ENCODE data around the gene BACH2. TPM values are rescaled to one million over a fixed set of nuclear protein-coding genes. Genes with fewer than 3 reads are reported as not detected.

The BACH2 gene
- polyA plus RNA-seq, 1 donor (not counting 4 experiments of a cell fraction or from before 2014, with no cell fraction given): 0.50 TPM

DNA sequence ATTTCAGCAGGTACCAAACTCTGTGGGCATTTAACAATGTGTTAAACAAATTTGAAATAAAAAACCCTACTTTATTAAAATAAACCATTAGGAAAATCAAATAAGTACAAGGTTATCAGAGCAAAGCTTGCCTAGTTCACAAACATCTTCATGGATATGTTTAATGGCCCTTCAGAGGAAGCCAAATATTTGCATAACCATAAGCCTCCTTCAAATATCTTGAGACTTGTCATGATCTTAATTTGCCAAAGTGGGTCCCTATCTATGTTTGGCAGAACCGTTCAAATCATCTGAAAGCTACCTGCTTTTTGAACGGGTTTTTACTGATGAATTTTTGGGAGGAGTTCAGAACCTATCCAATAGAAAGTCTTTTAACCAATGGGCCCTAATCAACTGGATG lies 176.3 kb downstream of the BACH2 start:
- Histone ChIP-seq H3K27me3 (ENCODE audit: control insufficient read depth, extremely low read depth, insufficient read depth, low read length) (no peaks in the 10 kb centered on the region), H3K9ac (ENCODE audit: control insufficient read depth, extremely low read depth, insufficient read depth, low read length) (no peak overlapping the region), H4K20me1 (ENCODE audit: control insufficient read depth, extremely low read depth, insufficient read depth, low read length) (no peaks in the 10 kb centered on the region), H3K9me1 (ENCODE audit: control insufficient read depth, extremely low read depth, insufficient read depth, low read length) (no peaks in the 10 kb centered on the region), H3K4me2 (ENCODE audit: control insufficient read depth, extremely low read depth, insufficient read depth, low read depth, low read length) (no peak overlapping the region), H3K79me2 (ENCODE audit: control insufficient read depth, insufficient read depth, low read length) (no peaks in the 10 kb centered on the region), H3K27ac (ENCODE audit: control insufficient read depth, insufficient read depth, low read length) (no peak overlapping the region), H3K4me1 (ENCODE audit: control insufficient read depth, extremely low read depth, insufficient read depth, low read length) (peaks cover 11% of the 10 kb centered on the region), H2AFZ (ENCODE audit: control insufficient read depth, low read length) (no peak overlapping the region), H3K4me3 (ENCODE audit: control insufficient read depth in 2 of 3, extremely low read depth in 1 of 3, insufficient read depth in 2 of 3, low read depth in 1 of 3, low read length in 3 of 3) (no peak overlapping the region), H3K9me3 (ENCODE audit: control insufficient read depth, low read depth, low read length) (no peaks in the 10 kb centered on the region), H3K36me3 (ENCODE audit: control insufficient read depth in 2 of 2, extremely low read depth in 1 of 2, insufficient read depth in 2 of 2, low read length in 2 of 2) (no peaks in the 10 kb centered on the region)
- no peak for DNase-seq (ENCODE audit: low read depth, low spot score)
- dilution Hi-C loops (cut with MboI; ENCODE audit: extremely low pct_ligation_motif_present, low sequenced_read_pairs): no loop called here
- no peak for TF ChIP-seq EZH2 (IDR thresholded peaks at IDR 0.05; ENCODE audit: low read length)
- TF ChIP-seq, protein P1, sequence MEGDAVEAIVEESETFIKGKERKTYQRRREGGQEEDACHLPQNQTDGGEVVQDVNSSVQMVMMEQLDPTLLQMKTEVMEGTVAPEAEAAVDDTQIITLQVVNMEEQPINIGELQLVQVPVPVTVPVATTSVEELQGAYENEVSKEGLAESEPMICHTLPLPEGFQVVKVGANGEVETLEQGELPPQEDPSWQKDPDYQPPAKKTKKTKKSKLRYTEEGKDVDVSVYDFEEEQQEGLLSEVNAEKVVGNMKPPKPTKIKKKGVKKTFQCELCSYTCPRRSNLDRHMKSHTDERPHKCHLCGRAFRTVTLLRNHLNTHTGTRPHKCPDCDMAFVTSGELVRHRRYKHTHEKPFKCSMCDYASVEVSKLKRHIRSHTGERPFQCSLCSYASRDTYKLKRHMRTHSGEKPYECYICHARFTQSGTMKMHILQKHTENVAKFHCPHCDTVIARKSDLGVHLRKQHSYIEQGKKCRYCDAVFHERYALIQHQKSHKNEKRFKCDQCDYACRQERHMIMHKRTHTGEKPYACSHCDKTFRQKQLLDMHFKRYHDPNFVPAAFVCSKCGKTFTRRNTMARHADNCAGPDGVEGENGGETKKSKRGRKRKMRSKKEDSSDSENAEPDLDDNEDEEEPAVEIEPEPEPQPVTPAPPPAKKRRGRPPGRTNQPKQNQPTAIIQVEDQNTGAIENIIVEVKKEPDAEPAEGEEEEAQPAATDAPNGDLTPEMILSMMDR (optimal IDR thresholded peaks at IDR 0.05 in 1 of 3, IDR thresholded peaks at IDR 0.05 in 1 of 3, conservative IDR thresholded peaks at IDR 0.05 in 1 of 3; ENCODE audit: extremely low read depth in 1 of 3, insufficient read depth in 2 of 3, low read length in 3 of 3): no peak
- FAIRE-seq: no peak

DNA sequence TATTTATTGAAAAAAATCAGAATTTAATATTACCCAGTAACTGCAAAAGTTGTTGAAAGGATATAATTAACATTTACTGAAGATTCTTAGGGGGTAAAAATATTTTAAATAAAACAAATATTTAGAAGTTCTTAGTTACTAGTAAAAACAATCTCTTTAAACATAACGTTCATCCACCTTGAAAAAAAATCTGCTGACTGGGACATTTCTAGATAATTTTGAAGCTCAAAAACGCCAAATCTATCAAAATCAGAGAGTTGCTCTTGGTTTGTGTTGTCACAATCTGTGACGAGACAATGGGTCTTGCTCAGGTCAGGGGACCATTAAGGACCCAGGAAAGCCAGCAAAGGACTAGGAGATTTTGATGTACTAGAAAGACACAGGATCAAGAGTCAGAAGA lies 177.0 kb downstream of the BACH2 start:
- H2AFZ ChIP-seq (ENCODE audit: control insufficient read depth, low read length): no peak overlapping the region
- H3K36me3 ChIP-seq (ENCODE audit: control insufficient read depth in 2 of 2, extremely low read depth in 1 of 2, insufficient read depth in 2 of 2, low read length in 2 of 2): no peaks in the 10 kb centered on the region
- H3K4me3 ChIP-seq (ENCODE audit: control insufficient read depth in 2 of 3, extremely low read depth in 1 of 3, insufficient read depth in 2 of 3, low read depth in 1 of 3, low read length in 3 of 3): no peak overlapping the region
- DNase-seq (ENCODE audit: low read depth, low spot score) (no peak), FAIRE-seq (no peak)
- no peaks in the 10 kb centered on the region for H3K79me2 ChIP-seq (ENCODE audit: control insufficient read depth, insufficient read depth, low read length)
- no peaks in the 10 kb centered on the region for H3K9me1 ChIP-seq (ENCODE audit: control insufficient read depth, extremely low read depth, insufficient read depth, low read length)
- no peak overlapping the region for H3K27ac ChIP-seq (ENCODE audit: control insufficient read depth, insufficient read depth, low read length)
- no peaks in the 10 kb centered on the region for H3K9me3 ChIP-seq (ENCODE audit: control insufficient read depth, low read depth, low read length)
- no peaks in the 10 kb centered on the region for H4K20me1 ChIP-seq (ENCODE audit: control insufficient read depth, extremely low read depth, insufficient read depth, low read length)
- H3K9ac ChIP-seq (ENCODE audit: control insufficient read depth, extremely low read depth, insufficient read depth, low read length): no peak overlapping the region
- H3K4me2 ChIP-seq (ENCODE audit: control insufficient read depth, extremely low read depth, insufficient read depth, low read depth, low read length): no peak overlapping the region
- TF ChIP-seq, protein P1 (optimal IDR thresholded peaks at IDR 0.05 in 1 of 3, IDR thresholded peaks at IDR 0.05 in 1 of 3, conservative IDR thresholded peaks at IDR 0.05 in 1 of 3; ENCODE audit: extremely low read depth in 1 of 3, insufficient read depth in 2 of 3, low read length in 3 of 3): no peak
- no peak for TF ChIP-seq EZH2 (IDR thresholded peaks at IDR 0.05; ENCODE audit: low read length)
- dilution Hi-C loops (cut with MboI; ENCODE audit: extremely low pct_ligation_motif_present, low sequenced_read_pairs): no loop called here
- H3K27me3 ChIP-seq (ENCODE audit: control insufficient read depth, extremely low read depth, insufficient read depth, low read length): no peaks in the 10 kb centered on the region
- H3K4me1 ChIP-seq (ENCODE audit: control insufficient read depth, extremely low read depth, insufficient read depth, low read length): peaks cover 11% of the 10 kb centered on the region

Measured in keratinocyte (primary cell).